ENCODE results near the gene CDS2. TPM values are rescaled to one million over a fixed set of nuclear protein-coding genes. Genes with fewer than 3 reads are reported as not detected.

Gene CDS2
- total and polyA plus RNA-seq, 5 donors from 2014 or later, result 47.6 to 77.9 (median 55.3) TPM

DNA sequence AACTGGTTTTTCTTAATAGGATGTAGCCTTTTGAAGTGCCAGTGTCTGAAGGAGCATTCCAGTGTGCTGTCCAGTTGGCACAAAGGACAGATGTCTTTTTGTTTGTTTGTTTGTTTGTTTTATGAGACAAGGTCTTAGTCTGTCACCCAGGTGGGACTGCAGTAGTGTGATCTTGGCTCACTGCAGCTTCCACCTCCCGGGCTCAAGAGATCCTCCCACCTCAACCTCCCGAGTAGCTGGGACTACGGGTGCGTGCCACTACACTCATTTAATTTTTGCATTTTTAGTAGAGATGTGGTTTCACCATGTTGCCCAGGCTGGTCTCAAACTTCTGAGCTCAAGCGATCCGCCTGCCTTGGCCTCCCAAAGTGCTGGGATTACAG, 27.7 kb downstream of the CDS2 start:
- Histone ChIP-seq H3K27me3 (ENCODE audit: control insufficient read depth, insufficient read depth, low read length) (no peaks in the 10 kb centered on the region), H3K4me3 (ENCODE audit: low read depth, low read length) (no peak overlapping the region), H3K27ac (ENCODE audit: insufficient read depth, low read length, poor library complexity, severe bottlenecking) (no peak overlapping the region), H3K9me3 (ENCODE audit: control insufficient read depth in 2 of 2, low read length in 2 of 2) (no peaks in the 10 kb centered on the region), H3K4me1 (ENCODE audit: control insufficient read depth, insufficient read depth, low read length, poor library complexity, severe bottlenecking) (no peaks in the 10 kb centered on the region), H3K36me3 (ENCODE audit: control insufficient read depth, insufficient read depth, low read length) (peaks cover 2% of the 10 kb centered on the region)
- ATAC-seq (ENCODE audit: low read depth in 2 of 2), result no peak
- Mint-ChIP-seq H3K27me3 (no peaks in the 10 kb centered on the region), H3K4me1 (peaks cover 28 to 76% (median 64%) of the 10 kb centered on the region in 4 donors), H3K36me3 (peaks cover 22% of the 10 kb centered on the region), H3K27ac (no peak overlapping the region), H3K9me3 (peaks cover 0 to 2% (median 0%) of the 10 kb centered on the region in 7 donors), H3K4me3 (no peak overlapping the region)
- no peak for DNase-seq

DNA sequence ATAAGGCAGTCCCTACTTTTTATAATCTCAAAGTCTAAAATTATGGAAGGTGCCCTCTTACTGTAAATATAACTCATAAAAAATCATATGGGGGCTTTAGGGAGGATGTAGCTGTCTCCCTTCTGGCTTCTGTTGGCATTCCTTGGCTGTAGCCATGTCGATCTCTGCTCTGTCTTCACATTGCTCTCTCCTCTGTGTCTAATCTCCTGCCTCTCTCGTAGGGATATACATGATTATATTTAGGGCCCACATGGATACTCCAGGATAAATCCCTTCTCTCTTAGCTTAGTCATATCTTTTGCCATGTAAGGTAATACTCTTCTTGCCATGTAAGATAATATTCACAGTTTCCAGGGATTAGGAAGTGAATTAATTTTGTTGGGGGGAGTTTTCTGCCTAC, 28.6 kb downstream of the CDS2 start:
- no peaks in the 10 kb centered on the region for H3K27me3 Mint-ChIP-seq
- Histone ChIP-seq H3K27ac (ENCODE audit: insufficient read depth, low read length, poor library complexity, severe bottlenecking) (no peak overlapping the region), H3K27me3 (ENCODE audit: control insufficient read depth, insufficient read depth, low read length) (no peaks in the 10 kb centered on the region), H3K4me1 (ENCODE audit: control insufficient read depth, insufficient read depth, low read length, poor library complexity, severe bottlenecking) (peaks cover 1% of the 10 kb centered on the region), H3K9me3 (ENCODE audit: control insufficient read depth in 2 of 2, low read length in 2 of 2) (no peaks in the 10 kb centered on the region), H3K4me3 (ENCODE audit: low read depth, low read length) (no peak overlapping the region), H3K36me3 (ENCODE audit: control insufficient read depth, insufficient read depth, low read length) (peaks cover 2% of the 10 kb centered on the region)
- DNase-seq (no peak), ATAC-seq (ENCODE audit: low read depth in 2 of 2) (no peak)
- peaks cover 0 to 2% (median 0%) of the 10 kb centered on the region in 7 donors for H3K9me3 Mint-ChIP-seq
- peak overlapping the region in 1 of 4 donors; percentile 4 for H3K4me3 Mint-ChIP-seq
- H3K27ac Mint-ChIP-seq, result peak overlapping the region in 1 of 3 donors; percentile 77
- H3K4me1 Mint-ChIP-seq, result peaks cover 32 to 71% (median 67%) of the 10 kb centered on the region in 4 donors
- peaks cover 22% of the 10 kb centered on the region for H3K36me3 Mint-ChIP-seq

DNA sequence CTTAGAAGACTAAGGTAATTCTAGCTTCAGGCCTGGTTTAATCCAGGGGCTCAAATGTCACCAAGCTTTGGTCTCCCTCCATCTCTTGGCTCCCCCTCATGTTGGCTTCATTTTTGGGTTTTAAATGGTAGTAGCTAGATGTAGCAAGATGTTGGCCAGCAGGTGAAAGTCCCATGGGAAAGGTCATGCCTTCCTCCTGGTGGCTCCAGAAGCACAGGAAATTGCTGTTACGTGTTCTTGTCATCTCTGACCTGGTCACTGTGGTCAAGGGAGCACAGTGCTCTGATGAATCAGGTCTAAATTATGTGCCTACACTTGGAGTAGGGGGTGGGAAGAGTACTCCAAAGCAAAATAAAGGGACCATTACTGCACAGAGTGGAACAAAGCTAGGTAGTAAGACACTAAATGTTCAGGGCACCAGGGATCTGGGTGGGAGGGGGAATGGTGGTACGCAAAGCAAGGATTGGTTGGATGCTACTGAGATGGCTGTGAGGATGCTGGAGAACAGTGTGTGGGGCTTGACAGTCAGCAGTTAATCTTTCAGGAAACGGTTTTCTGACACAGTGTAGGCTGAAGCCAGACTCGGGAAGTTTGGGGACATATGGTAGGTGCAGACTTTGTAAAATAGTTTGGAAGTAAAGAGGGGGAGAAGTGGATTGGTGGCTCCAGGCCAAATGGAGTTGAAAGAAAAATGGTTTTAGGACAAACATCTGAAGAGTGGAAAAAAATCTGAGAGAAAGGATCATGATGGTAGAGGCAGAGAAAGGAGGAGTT, 30.1 kb downstream of the CDS2 start:
- Histone ChIP-seq H3K9me3 (ENCODE audit: control insufficient read depth in 2 of 2, low read length in 2 of 2) (no peaks in the 10 kb centered on the region), H3K4me3 (ENCODE audit: low read depth, low read length) (no peak overlapping the region), H3K27ac (ENCODE audit: insufficient read depth, low read length, poor library complexity, severe bottlenecking) (no peak overlapping the region), H3K27me3 (ENCODE audit: control insufficient read depth, insufficient read depth, low read length) (no peaks in the 10 kb centered on the region), H3K4me1 (ENCODE audit: control insufficient read depth, insufficient read depth, low read length, poor library complexity, severe bottlenecking) (peaks cover 4% of the 10 kb centered on the region), H3K36me3 (ENCODE audit: control insufficient read depth, insufficient read depth, low read length) (peaks cover 2% of the 10 kb centered on the region)
- DNase-seq (no peak), ATAC-seq (ENCODE audit: low read depth in 2 of 2) (no peak)
- H3K27me3 Mint-ChIP-seq, result no peaks in the 10 kb centered on the region
- H3K36me3 Mint-ChIP-seq, result peaks cover 18% of the 10 kb centered on the region
- peaks cover 32 to 79% (median 75%) of the 10 kb centered on the region in 4 donors for H3K4me1 Mint-ChIP-seq
- peak overlapping the region in 2 of 3 donors; percentile 77 to 89 for H3K27ac Mint-ChIP-seq
- H3K9me3 Mint-ChIP-seq, result peaks cover 0 to 2% (median 0%) of the 10 kb centered on the region in 7 donors
- no peak overlapping the region for H3K4me3 Mint-ChIP-seq

DNA sequence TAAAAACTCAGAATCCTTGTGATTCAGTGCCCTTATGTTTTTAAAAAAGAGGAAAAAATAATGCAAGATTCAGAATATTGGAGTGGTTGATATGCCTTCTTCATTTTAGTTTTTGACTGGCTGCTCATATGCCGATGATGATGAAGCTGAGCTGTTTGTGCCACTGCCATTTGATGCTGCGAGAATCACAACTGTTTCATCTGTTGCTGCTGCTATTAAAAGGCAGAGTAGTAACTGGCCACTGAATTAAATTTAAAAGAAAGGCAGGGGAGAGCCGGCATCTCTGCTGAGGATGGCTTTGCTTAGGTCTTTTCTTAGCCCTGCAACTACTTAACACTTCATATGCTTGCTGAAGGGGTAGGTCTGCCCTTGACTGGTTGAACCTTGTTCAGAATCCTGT, 33.1 kb downstream of the CDS2 start:
- peaks cover 0 to 2% (median 0%) of the 10 kb centered on the region in 7 donors for H3K9me3 Mint-ChIP-seq
- Histone ChIP-seq H3K27ac (ENCODE audit: insufficient read depth, low read length, poor library complexity, severe bottlenecking) (no peak overlapping the region), H3K36me3 (ENCODE audit: control insufficient read depth, insufficient read depth, low read length) (no peaks in the 10 kb centered on the region), H3K9me3 (ENCODE audit: control insufficient read depth in 2 of 2, low read length in 2 of 2) (no peaks in the 10 kb centered on the region), H3K4me1 (ENCODE audit: control insufficient read depth, insufficient read depth, low read length, poor library complexity, severe bottlenecking) (peaks cover 4% of the 10 kb centered on the region), H3K4me3 (ENCODE audit: low read depth, low read length) (no peak overlapping the region), H3K27me3 (ENCODE audit: control insufficient read depth, insufficient read depth, low read length) (no peaks in the 10 kb centered on the region)
- DNase-seq (no peak), ATAC-seq (ENCODE audit: low read depth in 2 of 2) (no peak)
- no peak overlapping the region for H3K4me3 Mint-ChIP-seq
- peaks cover 33 to 77% (median 68%) of the 10 kb centered on the region in 4 donors for H3K4me1 Mint-ChIP-seq
- no peaks in the 10 kb centered on the region for H3K27me3 Mint-ChIP-seq
- H3K36me3 Mint-ChIP-seq, result peaks cover 14% of the 10 kb centered on the region
- no peak overlapping the region for H3K27ac Mint-ChIP-seq

DNA sequence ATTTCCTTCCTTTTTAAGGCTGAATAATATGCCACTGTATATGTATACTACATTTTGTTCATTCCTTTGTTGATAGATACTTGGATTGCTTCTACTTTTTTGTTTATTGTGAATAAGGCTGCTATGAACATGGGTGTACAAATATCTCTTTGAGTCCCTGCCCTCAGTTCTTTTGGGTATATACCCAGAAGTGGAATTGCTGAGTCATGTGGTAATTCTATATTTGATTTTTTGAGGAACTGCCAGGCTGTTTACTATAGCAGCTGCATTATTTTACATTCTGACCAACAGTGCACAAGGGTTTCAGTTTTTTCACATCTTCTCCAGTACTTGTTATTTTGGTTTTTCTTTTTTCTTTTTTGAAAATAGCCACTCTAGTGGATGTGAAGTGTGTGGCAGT, 34.1 kb downstream of the CDS2 start:
- H3K27ac Mint-ChIP-seq, result peak overlapping the region in 1 of 3 donors; percentile 33
- H3K4me1 Mint-ChIP-seq, result peaks cover 27 to 74% (median 67%) of the 10 kb centered on the region in 4 donors
- peaks cover 8% of the 10 kb centered on the region for H3K36me3 Mint-ChIP-seq
- H3K27me3 Mint-ChIP-seq, result no peaks in the 10 kb centered on the region
- H3K9me3 ChIP-seq (ENCODE audit: control insufficient read depth in 2 of 2, low read length in 2 of 2), result no peaks in the 10 kb centered on the region
- no peak overlapping the region for H3K27ac ChIP-seq (ENCODE audit: insufficient read depth, low read length, poor library complexity, severe bottlenecking)
- H3K36me3 ChIP-seq (ENCODE audit: control insufficient read depth, insufficient read depth, low read length), result no peaks in the 10 kb centered on the region
- H3K9me3 Mint-ChIP-seq, result peaks cover 0 to 2% (median 0%) of the 10 kb centered on the region in 7 donors
- H3K27me3 ChIP-seq (ENCODE audit: control insufficient read depth, insufficient read depth, low read length), result no peaks in the 10 kb centered on the region
- ATAC-seq (ENCODE audit: low read depth in 2 of 2) (no peak), DNase-seq (no peak)
- H3K4me3 ChIP-seq (ENCODE audit: low read depth, low read length), result no peak overlapping the region
- peaks cover 7% of the 10 kb centered on the region for H3K4me1 ChIP-seq (ENCODE audit: control insufficient read depth, insufficient read depth, low read length, poor library complexity, severe bottlenecking)
- no peak overlapping the region for H3K4me3 Mint-ChIP-seq

DNA sequence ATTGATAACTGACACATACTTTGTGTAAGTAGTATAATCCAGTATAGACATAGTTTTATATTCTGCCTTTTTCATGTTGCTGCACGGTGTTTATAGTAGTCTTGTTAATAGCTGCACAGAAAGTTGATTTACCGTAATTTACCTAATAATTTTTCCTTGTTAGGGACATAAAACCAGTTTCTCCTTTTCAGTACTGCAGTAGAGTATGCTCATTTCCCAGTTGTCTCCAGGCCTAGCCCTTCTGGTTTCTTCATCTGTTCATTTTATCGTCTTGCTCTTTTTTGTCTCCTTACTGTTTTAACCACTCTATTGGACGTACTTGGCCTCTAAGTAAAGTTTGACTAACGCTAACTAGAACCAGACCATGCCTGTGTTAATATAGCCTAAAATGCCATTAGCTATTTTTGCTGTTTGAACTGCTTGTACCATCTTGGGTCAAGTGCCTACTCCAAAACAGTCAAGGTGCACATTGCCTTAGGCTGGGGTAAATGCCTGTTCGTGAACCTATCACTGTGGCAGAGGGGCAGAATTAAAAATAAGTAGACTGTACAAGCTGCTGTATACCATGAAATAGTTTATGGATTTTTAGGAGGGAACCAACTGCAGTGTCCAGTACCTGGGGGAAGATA, 34.8 kb downstream of the CDS2 start:
- Histone ChIP-seq H3K36me3 (ENCODE audit: control insufficient read depth, insufficient read depth, low read length) (no peaks in the 10 kb centered on the region), H3K4me1 (ENCODE audit: control insufficient read depth, insufficient read depth, low read length, poor library complexity, severe bottlenecking) (peaks cover 7% of the 10 kb centered on the region), H3K4me3 (ENCODE audit: low read depth, low read length) (no peak overlapping the region), H3K9me3 (ENCODE audit: control insufficient read depth in 2 of 2, low read length in 2 of 2) (no peaks in the 10 kb centered on the region), H3K27me3 (ENCODE audit: control insufficient read depth, insufficient read depth, low read length) (no peaks in the 10 kb centered on the region), H3K27ac (ENCODE audit: insufficient read depth, low read length, poor library complexity, severe bottlenecking) (no peak overlapping the region)
- Mint-ChIP-seq H3K4me1 (peaks cover 32 to 74% (median 68%) of the 10 kb centered on the region in 4 donors), H3K27me3 (no peaks in the 10 kb centered on the region), H3K27ac (no peak overlapping the region), H3K36me3 (peaks cover 3% of the 10 kb centered on the region), H3K9me3 (peaks cover 0 to 2% (median 0%) of the 10 kb centered on the region in 7 donors), H3K4me3 (no peak overlapping the region)
- ATAC-seq (ENCODE audit: low read depth in 2 of 2) (no peak), DNase-seq (no peak)

DNA sequence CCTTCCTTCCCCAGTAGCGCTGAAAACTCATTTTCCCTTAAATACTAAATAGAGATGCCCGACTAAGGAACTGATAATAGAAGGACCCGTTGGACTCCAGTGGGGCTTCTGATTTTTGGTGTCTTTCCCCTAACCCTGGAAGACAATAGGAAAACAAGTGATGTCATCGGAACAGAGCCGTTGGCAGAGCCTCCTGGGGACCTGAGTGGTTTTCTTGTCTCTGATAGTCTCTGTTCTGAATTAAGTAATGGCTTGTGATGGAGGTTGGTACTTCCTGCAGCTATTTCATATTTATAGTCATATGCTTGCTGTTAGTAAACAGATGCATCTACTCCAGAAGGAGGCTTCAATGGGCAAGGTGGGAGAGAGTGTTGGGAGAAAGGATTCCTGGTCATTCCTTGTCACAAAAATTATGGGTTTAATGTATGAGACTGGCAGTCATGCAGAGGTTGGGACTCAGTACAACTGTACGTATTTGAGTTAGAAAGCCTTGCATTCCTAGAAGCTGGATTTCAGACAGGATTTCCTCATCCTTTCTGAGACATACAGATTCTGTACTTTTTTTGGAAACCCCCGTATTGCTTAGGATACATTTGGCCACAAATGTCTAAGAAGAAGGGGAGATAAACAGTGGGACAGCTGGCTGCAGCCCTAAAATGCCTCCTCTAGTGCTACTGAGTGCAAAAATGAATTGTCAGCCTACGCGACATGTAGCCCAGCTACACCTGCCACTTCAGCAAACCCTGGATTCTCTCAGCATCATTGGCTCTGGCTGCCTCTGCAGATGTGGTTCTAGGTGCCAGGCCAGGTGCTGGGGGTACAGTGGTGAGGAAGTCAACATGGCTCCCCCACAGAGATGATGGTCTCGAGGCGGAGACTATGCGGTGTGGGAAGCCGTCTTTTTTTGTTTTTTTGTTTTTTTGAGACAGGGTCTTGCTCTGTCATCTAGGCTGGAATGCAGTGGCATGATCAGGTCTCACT, 38.1 kb downstream of the CDS2 start:
- Histone ChIP-seq H3K4me3 (ENCODE audit: low read depth, low read length) (no peak overlapping the region), H3K27ac (ENCODE audit: insufficient read depth, low read length, poor library complexity, severe bottlenecking) (no peak overlapping the region), H3K27me3 (ENCODE audit: control insufficient read depth, insufficient read depth, low read length) (no peaks in the 10 kb centered on the region), H3K9me3 (ENCODE audit: control insufficient read depth in 2 of 2, low read length in 2 of 2) (no peaks in the 10 kb centered on the region), H3K4me1 (ENCODE audit: control insufficient read depth, insufficient read depth, low read length, poor library complexity, severe bottlenecking) (peaks cover 18% of the 10 kb centered on the region), H3K36me3 (ENCODE audit: control insufficient read depth, insufficient read depth, low read length) (peaks cover under 1% of the 10 kb centered on the region)
- no peak overlapping the region for H3K4me3 Mint-ChIP-seq
- H3K27ac Mint-ChIP-seq, result peak overlapping the region in 2 of 3 donors; percentile 16 to 65
- no peaks in the 10 kb centered on the region for H3K27me3 Mint-ChIP-seq
- H3K4me1 Mint-ChIP-seq, result peaks cover 43 to 84% (median 74%) of the 10 kb centered on the region in 4 donors
- no peak for ATAC-seq (ENCODE audit: low read depth in 2 of 2)
- DNase-seq, result no peak
- peaks cover 3% of the 10 kb centered on the region for H3K36me3 Mint-ChIP-seq
- H3K9me3 Mint-ChIP-seq, result no peaks in the 10 kb centered on the region
